Sigmoid colon (tissue), 4 donors: ENCODE data around the gene LEPROT.

Experiments
- POLR2AphosphoS5 ChIP-seq, 4 donors: sonication (generic); formaldehyde crosslinking; IDR thresholded peaks; one replicate each; pipeline ENCODE4 v1.6.1; 2017; ENCODE audit warnings: antibody characterized with exemption in 4 of 4
- TF ChIP-seq, protein P1 (sequence below), 4 experiments: fragments of 450-650 bp in 3 of 4; fragments of 200-600 bp in 1 of 4; IDR thresholded peaks; one replicate each; pipeline ENCODE4 v1.5.1; 2016 to 2019; ENCODE audit warnings: antibody characterized with exemption in 4 of 4, mild to moderate bottlenecking in 3 of 4, moderate library complexity in 2 of 4

DNA sequence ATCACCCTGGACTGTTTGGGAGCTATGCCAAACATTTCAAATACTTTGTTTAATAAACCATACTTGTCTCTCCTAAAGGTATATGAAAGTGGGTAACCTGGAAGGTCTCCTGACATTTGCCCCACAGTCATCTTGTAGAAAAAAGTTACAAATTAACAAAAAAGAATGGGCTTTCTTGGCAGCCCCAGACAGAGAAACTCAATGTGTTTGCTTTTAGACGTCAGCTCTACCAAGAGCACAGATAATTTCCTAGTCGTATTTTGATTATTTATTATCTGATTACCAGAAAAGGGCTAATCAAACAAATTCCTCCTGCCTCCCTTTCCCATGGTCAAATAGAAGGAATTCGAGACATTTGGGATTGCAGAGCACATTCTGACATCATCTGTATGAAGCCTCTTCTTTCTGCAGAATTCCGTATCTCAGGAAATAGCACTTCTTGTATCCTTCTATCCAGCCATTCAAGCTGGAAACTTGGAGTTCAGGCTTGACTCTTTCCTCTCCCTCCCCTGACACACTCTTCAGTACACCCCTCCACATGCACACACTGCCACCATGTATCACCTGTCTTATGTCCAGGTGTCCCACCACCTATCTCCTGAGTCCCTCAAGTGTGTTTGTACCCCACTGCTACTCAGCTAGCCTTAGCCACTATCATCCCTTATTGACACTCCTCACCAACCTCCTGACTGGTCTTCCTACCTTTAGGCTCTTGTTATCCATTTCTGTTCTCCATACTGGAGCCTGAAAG is 42.8 kb upstream of the LEPROT start:
- TF ChIP-seq, protein P1, sequence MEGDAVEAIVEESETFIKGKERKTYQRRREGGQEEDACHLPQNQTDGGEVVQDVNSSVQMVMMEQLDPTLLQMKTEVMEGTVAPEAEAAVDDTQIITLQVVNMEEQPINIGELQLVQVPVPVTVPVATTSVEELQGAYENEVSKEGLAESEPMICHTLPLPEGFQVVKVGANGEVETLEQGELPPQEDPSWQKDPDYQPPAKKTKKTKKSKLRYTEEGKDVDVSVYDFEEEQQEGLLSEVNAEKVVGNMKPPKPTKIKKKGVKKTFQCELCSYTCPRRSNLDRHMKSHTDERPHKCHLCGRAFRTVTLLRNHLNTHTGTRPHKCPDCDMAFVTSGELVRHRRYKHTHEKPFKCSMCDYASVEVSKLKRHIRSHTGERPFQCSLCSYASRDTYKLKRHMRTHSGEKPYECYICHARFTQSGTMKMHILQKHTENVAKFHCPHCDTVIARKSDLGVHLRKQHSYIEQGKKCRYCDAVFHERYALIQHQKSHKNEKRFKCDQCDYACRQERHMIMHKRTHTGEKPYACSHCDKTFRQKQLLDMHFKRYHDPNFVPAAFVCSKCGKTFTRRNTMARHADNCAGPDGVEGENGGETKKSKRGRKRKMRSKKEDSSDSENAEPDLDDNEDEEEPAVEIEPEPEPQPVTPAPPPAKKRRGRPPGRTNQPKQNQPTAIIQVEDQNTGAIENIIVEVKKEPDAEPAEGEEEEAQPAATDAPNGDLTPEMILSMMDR (IDR thresholded peaks at IDR 0.05) = no peak
- no peak for TF ChIP-seq POLR2AphosphoS5 (IDR thresholded peaks at IDR 0.05)
